GM21423 (cell line): ENCODE data around the gene CCN5.

ENCODE experiments used
- ATAC-seq: cut with Tn5 transposase; IDR thresholded peaks from one replicate; pipeline ENCODE4 v1.9.1; 2021; ENCODE audit warnings: mild to moderate bottlenecking, moderate library complexity; ENCODE audit not compliant: unreplicated experiment

Gene CCN5

GRCh38 chr20:44735816-44736169 lies 20.6 kb downstream of the CCN5 start:
- ATAC-seq: no peak

- ATAC-seq: no peak
These were observed 21.2 kb downstream of the CCN5 start for GRCh38 chr20:44736170-44737021.

- no peak for ATAC-seq
These were observed 21.9 kb downstream of the CCN5 start for GRCh38 chr20:44737116-44737515.

GRCh38 chr20:44738813-44739477 lies 23.8 kb downstream of the CCN5 start:
- ATAC-seq: no peak

GRCh38 chr20:44739942-44740341 lies 24.8 kb downstream of the CCN5 start:
- no peak for ATAC-seq

- ATAC-seq: no peak
These were observed 27.3 kb downstream of the CCN5 start for GRCh38 chr20:44742304-44743079.

GRCh38 chr20:44743080-44743701 lies 28.0 kb downstream of the CCN5 start:
- ATAC-seq: no peak

GRCh38 chr20:44743916-44744655 lies 28.9 kb downstream of the CCN5 start:
- no peak for ATAC-seq

GRCh38 chr20:44745122-44745597 lies 30.0 kb downstream of the CCN5 start:
- ATAC-seq: no peak

- no peak for ATAC-seq
These were observed 30.6 kb downstream of the CCN5 start, which contains the start of gene KCNK15 for GRCh38 chr20:44745598-44746366. TSS of gene KCNK15 (plus strand) at chr20:44745865. CDS start at chr20:44745911, 46 bp downstream.

- no peak for ATAC-seq
These were observed 31.4 kb downstream of the CCN5 start for GRCh38 chr20:44746367-44747165.

- ATAC-seq: no peak
These were observed 32.2 kb downstream of the CCN5 start for GRCh38 chr20:44747166-44748004.

- no peak for ATAC-seq
These were observed 32.8 kb downstream of the CCN5 start for GRCh38 chr20:44748005-44748370.

GRCh38 chr20:44750081-44750805 lies 35.1 kb downstream of the CCN5 start:
- no peak for ATAC-seq

GRCh38 chr20:44752099-44752931 lies 37.1 kb downstream of the CCN5 start:
- no peak for ATAC-seq

- no peak for ATAC-seq
These were observed 39.4 kb downstream of the CCN5 start for GRCh38 chr20:44754554-44754953.
